ENCODE measurements around the gene GID8.

Gene GID8

DNA sequence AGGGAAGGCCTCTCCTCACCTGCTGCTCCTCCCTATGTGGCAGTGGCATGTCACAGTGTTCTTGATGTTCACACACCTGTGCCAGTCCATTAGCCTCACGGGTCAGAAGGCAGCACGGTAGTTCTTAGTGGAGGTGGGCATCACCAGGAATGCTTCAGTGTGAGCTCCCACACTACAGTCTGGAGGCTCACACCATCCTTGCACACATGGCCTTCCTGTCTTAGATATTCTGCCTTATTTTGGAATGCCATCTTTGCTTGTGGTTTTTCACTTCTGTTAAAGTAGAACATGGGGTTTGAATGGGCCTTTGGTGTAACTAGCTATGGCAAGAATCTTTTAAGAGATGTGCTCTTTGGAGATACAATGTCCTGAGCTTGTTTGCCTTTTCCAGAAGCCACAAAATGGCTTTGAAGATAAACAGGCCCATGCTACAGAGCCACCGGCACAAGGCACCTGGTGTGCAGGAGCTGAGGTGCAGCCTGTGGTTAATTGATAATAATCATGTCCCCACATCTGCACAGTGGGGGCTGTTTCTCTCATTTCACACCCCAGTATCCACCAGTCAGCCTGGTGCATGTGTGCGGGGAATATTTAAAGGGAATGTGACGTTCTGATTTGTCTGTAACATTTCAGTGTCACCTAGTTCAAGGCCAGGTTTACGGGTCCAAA lies 11.3 kb downstream of the GID8 start:
- no peak overlapping the region for H3K4me3 ChIP-seq (ENCODE audit: low read depth, low read length)
- DNase-seq (ENCODE audit: low read depth) = no peak
- TF ChIP-seq, protein P1, sequence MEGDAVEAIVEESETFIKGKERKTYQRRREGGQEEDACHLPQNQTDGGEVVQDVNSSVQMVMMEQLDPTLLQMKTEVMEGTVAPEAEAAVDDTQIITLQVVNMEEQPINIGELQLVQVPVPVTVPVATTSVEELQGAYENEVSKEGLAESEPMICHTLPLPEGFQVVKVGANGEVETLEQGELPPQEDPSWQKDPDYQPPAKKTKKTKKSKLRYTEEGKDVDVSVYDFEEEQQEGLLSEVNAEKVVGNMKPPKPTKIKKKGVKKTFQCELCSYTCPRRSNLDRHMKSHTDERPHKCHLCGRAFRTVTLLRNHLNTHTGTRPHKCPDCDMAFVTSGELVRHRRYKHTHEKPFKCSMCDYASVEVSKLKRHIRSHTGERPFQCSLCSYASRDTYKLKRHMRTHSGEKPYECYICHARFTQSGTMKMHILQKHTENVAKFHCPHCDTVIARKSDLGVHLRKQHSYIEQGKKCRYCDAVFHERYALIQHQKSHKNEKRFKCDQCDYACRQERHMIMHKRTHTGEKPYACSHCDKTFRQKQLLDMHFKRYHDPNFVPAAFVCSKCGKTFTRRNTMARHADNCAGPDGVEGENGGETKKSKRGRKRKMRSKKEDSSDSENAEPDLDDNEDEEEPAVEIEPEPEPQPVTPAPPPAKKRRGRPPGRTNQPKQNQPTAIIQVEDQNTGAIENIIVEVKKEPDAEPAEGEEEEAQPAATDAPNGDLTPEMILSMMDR (conservative IDR thresholded peaks at IDR 0.05; ENCODE audit: low read depth, low read length) = no peak

DNA sequence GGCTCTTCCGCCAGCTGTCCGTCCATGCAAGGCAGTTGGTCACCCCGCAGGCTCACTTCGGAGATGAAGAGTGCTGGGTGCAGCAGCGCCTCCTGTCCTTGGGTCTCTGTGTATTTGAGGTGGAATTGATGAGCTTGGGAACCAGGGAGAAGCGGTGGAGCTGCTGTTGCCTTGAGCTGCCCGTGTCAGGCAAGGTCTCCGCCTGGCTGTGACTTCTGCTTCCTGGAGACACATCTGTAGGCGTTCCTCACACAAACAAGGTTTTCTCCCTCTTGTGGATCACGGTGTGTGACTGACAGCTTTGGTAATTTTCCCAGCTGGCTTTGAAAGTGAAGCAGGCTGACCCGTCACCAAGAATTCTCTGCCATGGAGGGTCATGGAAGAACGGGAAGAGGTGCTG lies 12.0 kb downstream of the GID8 start:
- TF ChIP-seq, protein P1 (conservative IDR thresholded peaks at IDR 0.05; ENCODE audit: low read depth, low read length) = no peak
- H3K4me3 ChIP-seq (ENCODE audit: low read depth, low read length) = no peak overlapping the region
- DNase-seq (ENCODE audit: low read depth) = no peak

DNA sequence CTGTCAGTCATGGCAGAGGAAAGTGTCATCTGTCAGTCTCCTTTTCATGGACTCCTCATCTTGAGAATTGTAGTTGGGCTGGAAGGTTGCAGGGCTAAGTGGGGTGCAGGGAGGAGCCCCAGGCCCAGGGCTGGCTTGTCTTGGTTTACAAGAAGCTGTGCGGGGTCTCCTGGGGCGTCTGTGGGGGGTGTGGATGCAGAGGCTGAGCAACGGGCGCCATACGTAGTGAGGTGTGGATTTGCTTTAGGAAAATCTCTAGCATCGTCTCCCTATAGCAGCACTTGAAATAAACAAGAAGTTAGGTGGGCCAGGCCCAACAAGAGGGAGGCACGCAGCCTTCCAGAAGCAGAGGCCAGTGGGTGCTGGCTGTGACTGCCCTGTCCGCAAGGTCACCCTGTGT lies 12.8 kb downstream of the GID8 start:
- H3K4me3 ChIP-seq (ENCODE audit: low read depth, low read length) = no peak overlapping the region
- TF ChIP-seq, protein P1 (conservative IDR thresholded peaks at IDR 0.05; ENCODE audit: low read depth, low read length) = no peak

DNA sequence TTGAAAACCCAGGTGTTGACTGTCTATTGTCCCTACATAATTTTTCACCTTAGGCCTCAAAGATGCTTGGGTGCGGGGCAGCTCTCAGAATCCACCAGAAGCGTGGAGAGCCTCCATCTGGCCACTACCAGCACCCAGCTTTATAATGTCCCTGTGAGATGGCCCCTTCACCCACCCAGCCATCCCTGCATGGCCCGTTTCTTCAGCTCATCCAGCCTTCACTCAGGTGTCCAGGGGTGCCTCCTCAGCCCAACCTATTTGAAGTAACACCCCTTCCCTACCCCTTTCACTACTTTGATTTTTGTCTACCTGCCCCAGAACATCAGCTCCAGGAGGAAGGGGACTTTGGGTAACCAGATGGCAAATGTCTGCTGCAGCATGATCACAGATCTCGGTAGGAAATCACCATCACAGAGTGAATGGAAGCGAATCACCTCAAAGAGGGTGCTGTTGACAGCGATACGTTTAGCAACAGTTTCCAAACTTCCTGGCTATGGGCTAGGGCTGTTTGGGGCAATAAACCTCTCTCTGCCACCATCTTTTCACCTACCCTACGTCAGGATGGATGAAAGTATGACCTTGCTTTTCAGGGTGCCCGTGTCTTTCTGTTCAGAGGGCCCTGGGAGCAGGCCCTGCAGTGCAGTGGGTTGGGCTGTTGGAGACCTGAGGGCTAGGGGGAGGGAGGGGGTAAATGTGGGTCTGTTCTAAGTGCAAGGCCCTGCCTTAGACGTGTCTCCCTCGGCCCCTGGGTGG lies 13.4 kb downstream of the GID8 start:
- no peak for DNase-seq (ENCODE audit: low read depth)
- TF ChIP-seq, protein P1 (conservative IDR thresholded peaks at IDR 0.05; ENCODE audit: low read depth, low read length) = no peak
- no peak overlapping the region for H3K4me3 ChIP-seq (ENCODE audit: low read depth, low read length)

More for the DNA sequence above, 12.8 kb downstream of the GID8 start:
- no peak for DNase-seq (ENCODE audit: low read depth)

DNA sequence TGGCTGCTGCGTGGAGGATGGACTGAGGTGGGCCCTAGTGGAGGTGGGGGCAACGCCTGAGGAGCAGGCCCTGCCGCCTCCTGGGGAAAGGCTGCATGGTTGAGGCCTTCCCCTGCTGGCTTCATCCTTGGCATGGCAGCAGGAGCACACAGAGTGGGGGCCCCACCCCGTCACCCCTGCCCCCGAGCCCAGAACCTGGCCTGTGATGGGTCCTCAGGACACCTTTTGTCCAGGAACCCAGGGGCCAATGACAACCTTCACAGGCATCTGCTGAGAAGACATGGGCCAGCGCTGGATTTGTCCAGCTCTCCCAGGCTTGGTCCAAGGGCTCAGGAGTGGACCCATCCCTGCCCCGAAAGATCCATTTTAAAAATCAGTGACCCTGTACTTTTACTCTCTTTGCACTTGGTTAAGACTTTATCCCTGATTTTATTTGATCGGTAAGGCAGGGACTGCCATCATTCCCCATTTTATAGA lies 14.0 kb downstream of the GID8 start:
- no peak for DNase-seq (ENCODE audit: low read depth)
- TF ChIP-seq, protein P1 (conservative IDR thresholded peaks at IDR 0.05; ENCODE audit: low read depth, low read length) = no peak
- no peak overlapping the region for H3K4me3 ChIP-seq (ENCODE audit: low read depth, low read length)

DNA sequence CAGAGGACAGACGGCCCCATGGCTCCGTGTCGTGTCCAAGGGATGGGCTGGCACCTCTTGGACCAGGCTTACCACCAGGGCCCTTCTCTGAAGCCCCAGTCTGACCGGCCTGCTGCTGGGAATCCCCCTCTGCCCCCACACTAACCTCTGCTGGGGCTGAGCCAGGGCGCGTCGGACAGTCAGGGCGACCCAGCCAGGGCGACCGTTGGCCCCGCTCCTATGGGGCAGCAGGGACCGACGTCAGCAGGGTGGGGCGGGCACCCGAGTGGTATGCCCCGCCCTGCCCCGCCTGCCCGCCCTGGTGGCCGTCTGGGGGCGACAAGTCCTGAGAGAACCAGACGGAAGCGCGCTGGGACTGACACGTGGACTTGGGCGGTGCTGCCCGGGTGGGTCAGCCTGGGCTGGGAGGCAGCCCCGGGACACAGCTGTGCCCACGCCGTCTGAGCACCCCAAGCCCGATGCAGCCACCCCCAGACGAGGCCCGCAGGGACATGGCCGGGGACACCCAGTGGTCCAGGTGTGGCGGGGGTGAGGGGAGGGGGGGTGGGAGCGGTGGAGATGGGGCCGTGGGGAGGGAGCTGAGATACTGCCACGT lies 14.5 kb downstream of the GID8 start, which contains the start of gene SLC17A9:
TSS of gene SLC17A9 (plus strand) at position 337 of the 595 bp plus-strand sequence. CDS start at position 459, 122 bp downstream.
- H3K4me3 ChIP-seq (ENCODE audit: low read depth, low read length) = peak within 1 kb of the TSS; percentile 47
- no peak for DNase-seq (ENCODE audit: low read depth)
- TF ChIP-seq, protein P1 (conservative IDR thresholded peaks at IDR 0.05; ENCODE audit: low read depth, low read length) = no peak
